ENCODE measurements around the gene DNAJB2. TPM values are rescaled to one million over a fixed set of nuclear protein-coding genes. Genes with fewer than 3 reads are reported as not detected.
"Not testable (repeated sequence)": the region's sequence is repeated elsewhere in the genome, so short reads cannot be mapped to it uniquely, and the experiment has no call there.

Gene DNAJB2
- polyA plus RNA-seq, 2 of the 4 experiments (the other 2 are of a cell fraction): 31.0 to 53.7 TPM

- ATAC-seq (peak; percentile 5 to 17; a peak in 4 of 6 replicates), FAIRE-seq (no peak), DNase-seq (ENCODE audit: low read depth in 1 of 2, low spot score in 1 of 2) (no peak)
- Histone ChIP-seq H3K9me3 (no peaks in the 10 kb centered on the region), H3K4me2 (peak overlapping the region; percentile 96), H3K4me3 (peak overlapping the region; percentile 71), H3K27ac (peak overlapping the region; percentile 73 to 90), H3K4me1 (peaks cover 32% of the 10 kb centered on the region)
- TF ChIP-seq NR3C1 (IDR thresholded peaks at IDR 0.05): no peak
- TF ChIP-seq CHD2 (IDR thresholded peaks at IDR 0.05; ENCODE audit: low read length, partially characterized antibody): no peak
- TF ChIP-seq USF2 (IDR thresholded peaks at IDR 0.05): no peak
- no peak for TF ChIP-seq E2F6 (IDR thresholded peaks at IDR 0.05; ENCODE audit: borderline replicate concordance, low read depth)
- TF ChIP-seq RNF2 (IDR thresholded peaks at IDR 0.05; ENCODE audit: borderline replicate concordance, low read depth): 0 out of 2 replicates have a peak, but pooled peaks have one; percentile 15
- TF ChIP-seq MYC (IDR thresholded peaks at IDR 0.05; ENCODE audit: borderline replicate concordance, low read length): no peak
- no peak for TF ChIP-seq ZFP36 (IDR thresholded peaks at IDR 0.05; ENCODE audit: borderline replicate concordance, partially characterized antibody)
- TF ChIP-seq MAZ (IDR thresholded peaks at IDR 0.05; ENCODE audit: borderline replicate concordance, low read depth, low read length): no peak
- 48% methylated on average over 9 of the region's 12 CpGs for WGBS (ENCODE audit: missing lambda C conversion rate)
- ChIA-PET CTCF (interaction anchor here (1.3 to 12.6 kb wide), 7 partner anchors 8 to 40 kb away, joined by 3 to 241 read pairs (median 6); partner anchors contain the start of genes ANKZF1, ATG9A, DNAJB2 and GLB1L), POLR2A (interaction anchor here (0.9 to 4.5 kb wide), 3 partner anchors 19 to 40 kb away, joined by 5 to 65 read pairs (median 51); partner anchors contain the start of gene DNAJB2)
These were observed 24.5 kb upstream of the DNAJB2 start for GRCh38 chr2:219254590-219255201.

GRCh38 chr2:219258942-219259341 is 20.2 kb upstream of the DNAJB2 start:
- FAIRE-seq; ATAC-seq; H3K4me3 ChIP-seq; H3K4me2 ChIP-seq; H3K4me1 ChIP-seq; H3K9me3 ChIP-seq; H3K27ac ChIP-seq; DNase-seq (ENCODE audit: low read depth in 1 of 2, low spot score in 1 of 2); POLR2A ChIA-PET: not testable (repeated sequence)
- WGBS (ENCODE audit: missing lambda C conversion rate): 82% methylated on average over 10 of the region's 10 CpGs
- CTCF ChIA-PET: interaction anchor here (0.8 to 12.6 kb wide), 5 partner anchors 8 to 139 kb away, joined by 3 to 214 read pairs (median 3); partner anchors contain the start of gene DNAJB2
- TF ChIP-seq ZC3H11A (IDR thresholded peaks at IDR 0.05): peak; percentile 72

GRCh38 chr2:219261024-219261855 is 17.9 kb upstream of the DNAJB2 start:
- ATAC-seq (peak in 1 of 2 experiments; percentile 56; a peak in 3 of 6 replicates), FAIRE-seq (no peak), DNase-seq (ENCODE audit: low read depth in 1 of 2, low spot score in 1 of 2) (no peak)
- no peaks in the 10 kb centered on the region for H3K9me3 ChIP-seq
- WGBS (ENCODE audit: missing lambda C conversion rate): 78% methylated on average over 5 of the region's 5 CpGs
- H3K4me3 ChIP-seq: no peak overlapping the region
- H3K27ac ChIP-seq: peak overlapping the region in 1 of 2 experiments; percentile 37; a peak in 1 of 6 replicates
- ChIA-PET POLR2A (interaction anchor here (0.8 to 1.5 kb wide), 2 partner anchors 8 to 13 kb away, joined by 3 to 4 read pairs; partner anchors contain the start of gene TUBA4B), CTCF (interaction anchor here (0.6 to 3.8 kb wide), 9 partner anchors 12 to 363 kb away, joined by 3 to 32 read pairs (median 3); partner anchors contain the start of gene DNAJB2)
- H3K4me2 ChIP-seq: no peak overlapping the region
- TF ChIP-seq EHF (CRISPR knock-in tag; IDR thresholded peaks at IDR 0.05): no peak
- TF ChIP-seq REST (IDR thresholded peaks at IDR 0.05): no peak
- no peak for TF ChIP-seq MAFK (IDR thresholded peaks at IDR 0.05; ENCODE audit: partially characterized antibody)
- TF ChIP-seq CBX2 (IDR thresholded peaks at IDR 0.05; ENCODE audit: borderline replicate concordance, low read depth): no peak
- TF ChIP-seq ZFP36 (IDR thresholded peaks at IDR 0.05; ENCODE audit: borderline replicate concordance, partially characterized antibody): no peak
- TF ChIP-seq MYC (IDR thresholded peaks at IDR 0.05; ENCODE audit: borderline replicate concordance, low read length): no peak
- no peak for TF ChIP-seq CHD4 (IDR thresholded peaks at IDR 0.05; ENCODE audit: borderline replicate concordance)
- TF ChIP-seq TFCP2L1 (CRISPR knock-in tag; IDR thresholded peaks at IDR 0.05): no peak
- no peak for TF ChIP-seq KDM5A (IDR thresholded peaks at IDR 0.05)
- TF ChIP-seq FOSL2 (IDR thresholded peaks at IDR 0.05): no peak
- TF ChIP-seq FOSL2 (CRISPR knock-in tag; IDR thresholded peaks at IDR 0.05): no peak
- no peaks in the 10 kb centered on the region for H3K4me1 ChIP-seq

All from A549 (cell line).